ENCODE results near the gene GSTM3. TPM values are rescaled to one million over a fixed set of nuclear protein-coding genes. Genes with fewer than 3 reads are reported as not detected.
"Not testable (repeated sequence)": the region's sequence is repeated elsewhere in the genome, so short reads cannot be mapped to it uniquely, and the experiment has no call there.

The GSTM3 gene
- total RNA-seq, 6 donors from 2014 or later: 4.9 to 23.3 (median 11.2) TPM

DNA sequence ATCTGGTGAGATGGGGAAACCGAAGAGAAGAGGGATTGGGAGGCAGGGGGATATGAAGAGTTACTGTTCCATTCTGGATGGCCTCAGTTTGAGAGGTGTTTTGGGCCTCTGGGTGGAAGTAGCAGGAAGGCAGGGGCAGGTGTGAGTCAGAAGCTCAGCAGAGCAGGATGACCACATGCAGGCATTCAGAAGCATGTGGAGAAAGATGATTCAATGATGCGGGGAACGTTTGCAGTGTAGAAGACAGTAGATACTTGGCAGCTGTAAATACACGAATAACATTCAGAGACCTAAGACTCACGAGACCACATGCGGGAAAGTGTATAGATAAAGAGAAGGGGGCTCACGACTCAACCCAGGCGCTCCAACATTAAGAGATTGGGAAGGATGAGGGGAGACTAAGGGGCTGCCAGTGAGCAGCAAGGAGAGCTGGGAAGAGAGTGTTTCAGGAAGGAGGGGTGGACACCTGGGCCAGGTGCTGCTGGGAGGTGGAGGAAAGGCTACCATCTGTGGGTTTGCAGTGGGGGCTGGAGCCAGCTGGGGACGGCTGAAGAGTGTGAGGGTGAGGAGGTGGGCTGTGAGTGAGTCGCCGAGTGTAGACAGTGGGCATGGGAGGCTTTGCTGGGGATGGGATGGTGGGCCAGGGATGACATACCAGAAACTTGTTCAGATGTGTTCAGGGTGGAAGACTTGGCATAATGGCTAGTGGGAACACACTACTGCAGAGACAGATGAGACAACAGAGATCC, 28.7 kb upstream of the GSTM3 start:
- 90 to 93% methylated on average over 11 of the region's 11 CpGs for WGBS, 2 donors
- DNase-seq (peak in 1 of 2 donors; percentile 5), ATAC-seq (ENCODE audit: low FRiP score in 2 of 2) (no peak)
- no peaks in the 10 kb centered on the region for H3K4me1 ChIP-seq
- H3K27me3 ChIP-seq: no peaks in the 10 kb centered on the region
- TF ChIP-seq, protein P1, sequence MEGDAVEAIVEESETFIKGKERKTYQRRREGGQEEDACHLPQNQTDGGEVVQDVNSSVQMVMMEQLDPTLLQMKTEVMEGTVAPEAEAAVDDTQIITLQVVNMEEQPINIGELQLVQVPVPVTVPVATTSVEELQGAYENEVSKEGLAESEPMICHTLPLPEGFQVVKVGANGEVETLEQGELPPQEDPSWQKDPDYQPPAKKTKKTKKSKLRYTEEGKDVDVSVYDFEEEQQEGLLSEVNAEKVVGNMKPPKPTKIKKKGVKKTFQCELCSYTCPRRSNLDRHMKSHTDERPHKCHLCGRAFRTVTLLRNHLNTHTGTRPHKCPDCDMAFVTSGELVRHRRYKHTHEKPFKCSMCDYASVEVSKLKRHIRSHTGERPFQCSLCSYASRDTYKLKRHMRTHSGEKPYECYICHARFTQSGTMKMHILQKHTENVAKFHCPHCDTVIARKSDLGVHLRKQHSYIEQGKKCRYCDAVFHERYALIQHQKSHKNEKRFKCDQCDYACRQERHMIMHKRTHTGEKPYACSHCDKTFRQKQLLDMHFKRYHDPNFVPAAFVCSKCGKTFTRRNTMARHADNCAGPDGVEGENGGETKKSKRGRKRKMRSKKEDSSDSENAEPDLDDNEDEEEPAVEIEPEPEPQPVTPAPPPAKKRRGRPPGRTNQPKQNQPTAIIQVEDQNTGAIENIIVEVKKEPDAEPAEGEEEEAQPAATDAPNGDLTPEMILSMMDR (IDR thresholded peaks at IDR 0.05): no peak
- TF ChIP-seq POLR2A (IDR thresholded peaks at IDR 0.05) (no peak), POLR2AphosphoS5 (IDR thresholded peaks at IDR 0.05) (no peak), EP300 (IDR thresholded peaks at IDR 0.05) (no peak)
- H3K4me3 ChIP-seq: no peak overlapping the region
- no peak overlapping the region for H3K27ac ChIP-seq
- H3K9me3 ChIP-seq: no peaks in the 10 kb centered on the region
- H3K36me3 ChIP-seq: no peaks in the 10 kb centered on the region

DNA sequence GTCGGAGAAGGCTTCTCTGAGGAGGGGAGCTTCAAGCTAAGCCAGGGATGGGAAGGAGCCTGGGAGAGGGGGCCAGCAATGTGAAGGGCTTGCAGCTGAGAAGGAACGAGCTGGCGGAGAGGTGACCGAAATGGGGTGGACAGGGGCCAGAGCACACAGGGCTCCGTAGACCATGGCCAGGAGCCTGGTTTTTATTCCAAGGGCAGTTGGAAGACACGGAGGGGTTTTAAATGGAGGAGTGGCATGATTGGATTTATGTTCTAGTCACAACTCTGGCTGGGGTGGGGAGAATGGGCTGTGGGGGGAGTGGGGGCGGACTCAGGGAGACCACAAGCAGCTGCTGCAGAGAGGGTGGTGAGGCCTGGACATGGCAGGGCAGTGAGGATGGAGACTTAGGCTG, 28.0 kb upstream of the GSTM3 start:
- 90% methylated on average over 7 of the region's 7 CpGs for WGBS, 2 donors
- Histone ChIP-seq H3K4me1 (peaks cover 0 to 2% (median under 1%) of the 10 kb centered on the region in 4 donors), H3K27me3 (no peaks in the 10 kb centered on the region), H3K36me3 (no peaks in the 10 kb centered on the region), H3K27ac (no peak overlapping the region), H3K4me3 (no peak overlapping the region), H3K9me3 (no peaks in the 10 kb centered on the region)
- ATAC-seq (ENCODE audit: low FRiP score in 2 of 2) (no peak), DNase-seq (peak in 1 of 2 donors; percentile 1)
- no peak for TF ChIP-seq POLR2A (IDR thresholded peaks at IDR 0.05)
- no peak for TF ChIP-seq POLR2AphosphoS5 (IDR thresholded peaks at IDR 0.05)
- TF ChIP-seq EP300 (IDR thresholded peaks at IDR 0.05): no peak
- TF ChIP-seq, protein P1 (IDR thresholded peaks at IDR 0.05): no peak

DNA sequence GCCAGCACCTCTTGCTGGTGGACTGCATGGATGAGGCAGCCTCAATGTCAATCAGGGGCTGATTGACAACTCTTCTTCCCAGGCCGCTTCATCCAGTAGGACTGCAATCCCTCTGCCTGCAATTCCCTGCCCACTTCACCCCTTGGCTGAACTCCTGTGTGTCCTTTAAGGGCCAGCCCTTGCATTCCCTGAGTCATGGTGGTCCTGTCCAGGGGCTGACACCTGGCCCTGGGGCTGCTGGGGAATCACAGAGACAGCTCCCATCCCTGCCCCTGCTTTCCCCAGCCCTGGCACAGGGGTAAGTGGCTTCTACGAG, 27.5 kb upstream of the GSTM3 start:
- ATAC-seq (ENCODE audit: low FRiP score in 2 of 2): no peak
- TF ChIP-seq POLR2A (IDR thresholded peaks at IDR 0.05): no peak
- no peak for TF ChIP-seq EP300 (IDR thresholded peaks at IDR 0.05)
- TF ChIP-seq POLR2AphosphoS5 (IDR thresholded peaks at IDR 0.05): no peak
- TF ChIP-seq, protein P1 (IDR thresholded peaks at IDR 0.05): no peak
- peak in 1 of 2 donors; percentile 2 for DNase-seq
- no peaks in the 10 kb centered on the region for H3K27me3 ChIP-seq
- 83 to 95% methylated on average over 2 of the region's 2 CpGs for WGBS, 2 donors
- no peak overlapping the region for H3K27ac ChIP-seq
- no peaks in the 10 kb centered on the region for H3K36me3 ChIP-seq
- no peaks in the 10 kb centered on the region for H3K9me3 ChIP-seq
- H3K4me1 ChIP-seq: peaks cover 3 to 7% (median 6%) of the 10 kb centered on the region in 4 donors
- H3K4me3 ChIP-seq: no peak overlapping the region

DNA sequence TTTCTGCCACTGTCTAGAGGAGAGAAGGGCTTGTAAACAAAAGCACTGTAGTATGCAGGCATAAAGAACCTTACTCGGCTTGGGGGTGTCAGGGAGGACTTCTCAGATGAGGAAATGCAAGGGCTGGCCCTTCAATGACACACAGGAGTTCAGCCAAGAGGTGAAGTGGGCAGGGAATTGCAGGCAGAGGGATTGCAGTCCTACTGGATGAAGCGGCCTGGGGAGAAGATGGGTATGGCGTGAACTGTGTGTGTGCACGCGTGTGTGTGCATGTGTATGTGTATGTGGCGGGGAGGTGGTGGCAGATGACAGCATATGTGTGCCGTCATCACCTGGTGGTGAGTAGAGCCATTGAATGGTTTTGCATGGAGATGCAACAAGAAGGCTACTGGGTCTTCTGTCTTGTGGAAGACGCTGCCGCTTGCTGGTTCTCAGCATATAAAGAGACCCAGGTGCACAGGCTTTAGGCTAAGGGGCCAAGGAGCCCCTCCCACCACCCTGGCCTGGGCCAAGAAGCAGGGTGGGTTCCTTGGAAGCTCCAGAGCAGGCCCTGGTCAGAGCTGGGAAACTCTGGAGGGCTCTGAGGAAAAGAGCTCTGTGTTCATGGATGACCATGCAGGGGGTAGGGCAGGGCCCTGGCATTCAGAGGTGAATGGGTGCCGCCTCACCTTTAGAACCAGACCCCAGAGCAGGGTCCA, 26.9 kb upstream of the GSTM3 start:
- peak in 1 of 2 donors; percentile 16 for DNase-seq
- Histone ChIP-seq H3K36me3 (no peaks in the 10 kb centered on the region), H3K27ac (no peak overlapping the region), H3K4me1 (peaks cover 6 to 9% (median 9%) of the 10 kb centered on the region in 4 donors), H3K27me3 (no peaks in the 10 kb centered on the region), H3K4me3 (no peak overlapping the region), H3K9me3 (no peaks in the 10 kb centered on the region)
- WGBS, 2 donors: 87 to 89% methylated on average over 9 to 10 of the region's 10 CpGs
- TF ChIP-seq POLR2AphosphoS5 (IDR thresholded peaks at IDR 0.05): no peak
- TF ChIP-seq EP300 (IDR thresholded peaks at IDR 0.05): no peak
- TF ChIP-seq POLR2A (IDR thresholded peaks at IDR 0.05): no peak
- TF ChIP-seq, protein P1 (IDR thresholded peaks at IDR 0.05): no peak
- no peak for ATAC-seq (ENCODE audit: low FRiP score in 2 of 2)

DNA sequence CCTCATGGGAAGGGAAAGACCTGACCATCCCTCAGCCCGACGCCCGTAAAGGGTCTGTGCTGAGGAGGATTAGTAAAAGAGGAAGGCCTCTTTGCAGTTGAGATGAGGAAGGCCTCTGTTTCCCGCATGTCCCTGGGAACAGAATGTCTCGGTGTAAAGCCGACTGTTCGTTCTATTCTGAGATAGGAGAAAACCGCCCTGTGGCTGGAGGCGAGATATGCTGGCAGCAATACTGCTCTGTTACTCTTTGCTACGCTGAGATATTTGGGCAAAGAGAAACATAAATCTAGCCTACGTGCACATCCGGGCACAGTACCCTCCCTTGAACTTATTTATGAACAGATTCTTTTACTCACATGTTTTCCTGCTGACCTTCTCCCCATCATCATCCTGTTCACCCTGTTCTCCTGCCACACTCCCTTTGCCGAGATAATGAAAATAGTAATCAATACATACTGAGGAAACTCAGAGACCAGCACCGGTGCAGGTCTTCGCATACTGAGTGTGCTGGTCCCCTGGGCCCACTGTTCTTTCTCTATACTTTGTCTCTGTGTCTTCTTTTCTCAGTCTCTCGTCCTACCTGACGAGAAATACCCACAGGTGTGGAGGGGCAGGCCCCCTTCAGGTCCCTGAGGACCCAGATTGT, 26.3 kb upstream of the GSTM3 start:
- not testable (repeated sequence) for H3K36me3 ChIP-seq; H3K27me3 ChIP-seq; H3K9me3 ChIP-seq; H3K27ac ChIP-seq; H3K4me3 ChIP-seq; H3K4me1 ChIP-seq; ATAC-seq (ENCODE audit: low FRiP score in 2 of 2)
- DNase-seq: peak in 1 of 2 donors; percentile 15
- 79 to 87% methylated on average over 17 of the region's 17 CpGs for WGBS, 2 donors

Data from upper lobe of left lung (tissue), 6 donors.